MM.1S (cell line): ENCODE measurements around the gene ZNF804A.
A peak's percentile ranks its signal among the peaks of the same experiment; 100 is the strongest.

ENCODE experiments used
- CTCF ChIP-seq: fragments of 300-600 bp; sonication (generic); IDR thresholded peaks from 2 replicates; pipeline ENCODE4 v1.5.1; 2016; ENCODE audit warnings: antibody characterized with exemption, low read length, mixed read lengths
- EZH2 ChIP-seq: fragments of 300-600 bp; sonication (generic); optimal IDR thresholded peaks from 2 replicates; pipeline ENCODE3; 2017; ENCODE audit warnings: low read depth, mild to moderate bottlenecking, antibody characterized with exemption, low read length, mixed read lengths
- EZH2phosphoT487 ChIP-seq: fragments of 300-600 bp; sonication (generic); IDR thresholded peaks from 2 replicates; pipeline ENCODE4 v1.6.1; 2018; ENCODE audit warnings: antibody characterized with exemption, low read length

DNA sequence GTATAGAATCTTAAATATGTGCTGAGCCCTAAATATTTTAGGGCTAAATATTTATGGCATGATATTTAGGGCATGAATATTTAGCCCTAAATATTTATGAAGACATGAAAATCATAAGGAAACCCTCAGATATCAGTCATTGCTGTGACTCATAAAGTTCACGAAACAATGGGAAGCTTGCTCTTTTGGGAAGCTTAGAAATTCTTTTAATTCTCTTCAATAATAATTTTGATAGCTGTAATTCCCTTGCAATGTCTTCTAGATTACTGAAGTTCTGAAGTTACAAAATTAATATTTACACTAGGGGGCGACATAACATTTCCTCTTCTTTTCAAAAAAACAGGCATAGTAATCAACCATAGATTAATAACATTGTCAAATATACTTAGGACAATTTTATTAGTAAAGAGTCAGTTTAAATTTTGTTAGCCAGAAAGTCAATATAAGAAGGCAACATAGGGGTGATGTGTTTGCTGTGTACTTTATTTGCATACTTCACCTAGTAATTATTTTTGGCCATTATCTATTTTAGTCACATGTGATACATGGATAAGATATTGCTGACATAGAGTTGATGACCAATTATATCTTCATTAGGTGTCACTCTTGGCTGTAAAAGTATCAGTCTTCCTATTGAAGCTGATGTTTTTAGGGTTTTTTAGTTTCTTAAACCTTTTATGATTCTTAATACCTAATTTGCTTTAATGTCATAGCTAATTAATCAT, 13.2 kb downstream of the ZNF804A start:
- TF ChIP-seq CTCF, result peak; percentile 63
- TF ChIP-seq EZH2, result no peak
- no peak for TF ChIP-seq EZH2phosphoT487
